Measurements from ENCODE around the gene DCAF12. TPM values are rescaled to one million over a fixed set of nuclear protein-coding genes. Genes with fewer than 3 reads are reported as not detected.

The DCAF12 gene
- polyA plus RNA-seq, 1 donor: 32.2 TPM

DNA sequence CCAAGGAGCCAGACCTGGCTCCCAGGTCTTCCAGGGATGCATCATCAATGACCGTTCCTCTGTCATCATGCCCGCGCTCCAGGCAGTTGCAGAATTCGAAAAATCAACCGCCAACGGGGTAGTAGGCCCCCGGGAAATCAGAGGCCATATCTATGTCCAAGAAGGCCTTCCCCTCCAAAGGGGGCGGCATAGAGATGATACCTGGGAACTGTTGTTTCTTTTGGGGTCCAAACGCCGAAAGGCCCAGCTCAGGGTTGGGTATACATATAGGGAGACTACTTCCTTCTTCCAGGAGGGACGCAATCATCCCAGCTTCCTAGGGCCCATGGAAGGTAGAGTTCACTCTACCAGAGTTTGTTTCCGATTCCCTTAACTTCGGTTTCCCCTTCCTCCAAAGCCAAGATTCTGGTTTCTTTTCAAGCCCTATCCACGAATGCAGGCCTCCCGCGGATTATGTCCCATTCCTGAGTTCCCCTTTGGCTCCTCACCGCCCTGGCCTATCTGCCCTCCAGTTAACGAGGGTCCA is 754 bp downstream of the DCAF12 start:
- DNase-seq (ENCODE audit: low read depth): no peak

DNA sequence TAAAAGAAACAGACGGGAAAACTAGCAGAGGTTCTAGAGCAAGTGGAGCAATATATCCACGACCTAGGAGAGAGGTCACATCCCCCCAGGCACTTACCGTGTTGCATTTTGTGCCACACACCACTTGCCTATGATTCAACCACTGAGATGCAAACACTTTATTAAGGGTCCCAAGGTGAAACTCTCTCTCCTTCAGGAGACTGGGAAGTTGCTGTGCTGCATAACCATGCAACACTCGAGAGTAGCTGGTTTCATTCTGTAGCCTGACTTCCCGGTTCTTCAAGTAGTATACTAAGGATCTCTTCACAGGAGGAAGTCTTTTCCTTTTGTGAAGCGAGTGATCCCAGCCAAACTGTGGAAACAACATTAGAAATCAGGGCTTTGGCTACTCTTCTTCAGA is 1.6 kb downstream of the DCAF12 start:
- no peak for DNase-seq (ENCODE audit: low read depth)

DNA sequence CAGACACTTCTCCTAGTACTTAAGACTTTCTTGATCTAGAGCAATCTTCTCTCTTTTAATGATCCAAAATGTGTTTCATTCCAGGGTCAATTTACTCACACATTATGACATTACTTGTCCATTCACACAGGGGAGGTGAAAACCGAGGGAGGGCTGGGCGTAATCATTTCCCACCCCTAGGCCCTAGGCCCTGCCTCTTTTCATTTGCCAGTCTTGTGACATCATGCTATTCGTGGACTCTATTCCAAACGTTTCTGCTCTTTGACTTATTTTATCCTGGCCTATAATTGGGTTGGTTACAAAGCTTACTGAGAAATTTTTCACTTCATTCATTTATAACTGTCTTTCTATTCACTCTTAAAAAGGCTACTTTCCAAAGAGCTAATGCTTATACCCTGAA is 2.4 kb downstream of the DCAF12 start:
- no peak for DNase-seq (ENCODE audit: low read depth)

DNA sequence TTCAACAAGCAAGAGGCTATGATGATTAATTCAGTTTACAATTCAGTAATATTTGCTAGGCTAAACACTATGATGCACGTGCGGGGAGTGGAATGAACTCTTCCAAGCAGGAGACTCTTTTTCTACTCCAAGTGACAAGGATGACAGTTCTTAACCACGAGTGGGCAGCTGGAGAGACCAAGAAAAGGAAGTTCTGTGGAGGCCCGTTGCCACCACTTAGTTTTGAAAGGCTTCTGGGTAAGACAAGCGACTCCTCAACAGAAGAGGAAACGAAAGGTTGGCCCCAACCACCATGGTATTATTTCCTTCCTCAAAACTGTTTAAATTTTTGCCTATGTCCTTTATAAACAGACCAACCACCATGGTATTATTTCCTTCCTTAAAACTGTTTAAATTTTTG is 2.8 kb downstream of the DCAF12 start:
- DNase-seq (ENCODE audit: low read depth): no peak

DNA sequence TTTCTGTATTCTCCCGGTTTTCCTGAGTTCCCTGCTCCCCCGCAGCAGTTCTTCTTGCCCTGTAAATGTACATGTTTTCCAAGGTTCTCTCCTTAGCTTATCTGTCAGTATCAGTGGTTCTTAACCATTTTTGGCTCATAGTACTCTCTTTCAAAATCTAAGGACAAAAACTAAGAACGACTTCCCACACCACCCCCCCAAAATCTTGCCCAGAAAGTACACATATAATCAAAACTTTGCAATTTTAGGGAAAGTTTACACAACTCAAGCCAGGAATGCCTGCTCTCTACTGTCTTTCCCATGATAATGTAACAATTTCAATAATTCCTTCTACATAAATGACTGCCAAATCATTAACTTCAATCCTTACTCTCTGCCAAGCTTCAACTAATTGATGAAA is 4.5 kb downstream of the DCAF12 start:
- DNase-seq (ENCODE audit: low read depth): no peak

DNA sequence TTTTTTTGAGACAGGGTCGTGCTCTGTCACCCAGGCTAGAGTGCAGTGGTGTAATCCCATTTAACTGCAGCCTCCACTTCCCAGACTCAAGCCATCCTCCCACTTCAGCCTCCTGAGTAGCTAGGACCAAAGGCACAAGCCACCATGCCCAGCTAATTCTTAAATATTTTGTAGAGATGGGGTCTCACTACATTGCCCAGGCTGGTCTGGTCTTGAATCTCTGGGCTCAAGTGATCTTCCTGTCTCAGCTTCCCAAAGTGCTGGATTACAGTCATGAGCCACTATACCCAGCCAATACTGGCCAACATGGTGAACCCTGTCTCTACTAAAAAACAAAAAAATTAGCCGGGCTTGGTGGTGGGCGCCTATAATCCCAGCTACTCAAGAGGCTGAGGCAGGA is 6.8 kb downstream of the DCAF12 start:
- no peak for DNase-seq (ENCODE audit: low read depth)

DNA sequence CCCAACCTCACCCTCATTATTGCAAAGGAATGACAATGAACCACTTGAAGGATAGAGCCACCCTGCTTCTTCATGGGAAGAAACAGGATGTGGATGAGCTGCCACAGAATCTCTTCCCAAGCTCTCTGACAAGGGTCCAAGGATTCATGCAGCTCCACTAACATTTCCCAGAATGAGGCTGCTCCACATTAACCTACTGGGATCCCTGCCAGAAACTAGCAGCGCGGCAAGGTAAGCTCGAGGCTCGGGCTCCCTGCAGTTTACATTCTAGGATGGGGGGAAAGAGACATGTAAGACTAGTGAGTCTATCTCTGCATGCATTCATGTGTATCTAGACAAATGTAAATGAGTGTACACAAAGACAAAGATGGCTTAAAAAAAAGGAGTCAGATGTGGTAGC is 12.1 kb downstream of the DCAF12 start:
- DNase-seq (ENCODE audit: low read depth): no peak

DNA sequence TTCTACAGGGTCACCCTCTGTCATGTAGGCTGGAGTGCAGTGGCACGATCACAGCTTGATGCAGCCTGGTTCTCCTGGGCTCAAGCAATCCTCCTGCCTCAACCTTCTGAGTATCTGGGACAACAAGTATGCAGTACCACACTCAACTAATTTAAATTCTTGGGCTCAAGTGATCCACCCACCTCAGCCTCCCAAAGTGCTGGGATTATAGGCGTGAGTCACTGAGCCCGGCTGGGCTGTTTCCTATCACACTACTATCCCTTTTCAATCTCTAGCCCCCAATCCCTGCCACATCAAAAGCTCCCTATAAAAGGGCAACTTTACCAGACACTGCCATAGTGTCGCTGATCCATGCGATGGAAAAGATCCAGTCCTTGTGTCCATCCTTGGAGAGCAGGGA is 20.4 kb downstream of the DCAF12 start:
- DNase-seq (ENCODE audit: low read depth): no peak

DNA sequence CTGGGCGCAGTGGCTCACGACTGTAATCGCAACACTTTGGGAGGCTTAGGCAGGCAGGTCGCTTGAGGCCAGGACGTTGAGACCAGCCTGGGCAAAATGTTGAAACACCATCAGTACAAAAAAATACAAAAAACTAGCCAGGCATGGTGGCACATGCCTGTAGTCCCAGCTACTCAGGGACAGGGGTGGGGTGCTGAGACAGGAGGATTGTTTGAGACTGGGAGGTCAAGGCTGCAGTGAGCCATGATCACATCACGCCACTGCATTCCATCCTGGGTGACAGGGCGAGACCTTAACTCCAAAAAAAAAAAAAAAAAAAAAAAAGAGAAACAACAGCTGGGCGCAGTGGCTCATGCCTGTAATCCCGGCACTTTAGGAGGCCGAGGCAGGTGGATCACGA is 23.7 kb downstream of the DCAF12 start:
- no peak for DNase-seq (ENCODE audit: low read depth)

DNA sequence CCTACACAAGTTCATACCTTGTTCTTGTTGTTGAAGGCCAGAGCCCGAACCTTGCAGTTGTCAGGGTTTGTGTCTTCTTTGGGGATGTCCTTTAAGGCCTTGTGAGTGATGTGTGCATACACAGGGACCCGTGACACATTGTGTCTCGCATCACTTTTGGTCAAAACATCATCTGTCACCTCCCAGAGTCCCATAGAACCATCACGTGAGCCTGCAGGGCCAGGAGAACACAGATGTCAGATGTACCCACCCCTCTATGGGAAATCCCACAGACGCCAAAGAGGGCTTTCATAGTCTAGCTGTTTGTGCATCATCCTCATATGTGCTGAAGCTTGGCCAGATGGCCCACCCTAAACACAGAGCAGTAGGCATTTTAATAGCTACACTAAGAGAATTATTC is 28.2 kb downstream of the DCAF12 start:
- DNase-seq (ENCODE audit: low read depth): no peak

DNA sequence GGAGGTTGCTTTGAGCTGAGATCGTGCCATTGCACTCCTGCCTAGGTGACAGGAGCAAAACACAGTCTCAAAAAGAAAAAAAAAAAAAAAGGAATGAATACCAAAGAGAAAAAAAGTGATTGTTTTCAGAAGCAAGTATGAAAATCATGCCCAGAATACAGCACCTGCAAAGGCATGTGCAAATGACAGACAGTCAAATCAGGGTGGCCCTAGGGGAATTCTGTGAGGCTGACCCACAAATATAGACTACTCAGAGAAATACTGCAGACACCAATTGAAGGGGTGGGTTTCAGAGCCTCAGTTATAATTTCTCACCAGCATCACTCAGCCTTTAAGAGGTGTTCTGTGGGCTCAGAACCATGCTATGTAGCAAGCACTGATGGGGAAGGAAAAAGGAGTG is 28.6 kb downstream of the DCAF12 start:
- DNase-seq (ENCODE audit: low read depth): no peak

DNA sequence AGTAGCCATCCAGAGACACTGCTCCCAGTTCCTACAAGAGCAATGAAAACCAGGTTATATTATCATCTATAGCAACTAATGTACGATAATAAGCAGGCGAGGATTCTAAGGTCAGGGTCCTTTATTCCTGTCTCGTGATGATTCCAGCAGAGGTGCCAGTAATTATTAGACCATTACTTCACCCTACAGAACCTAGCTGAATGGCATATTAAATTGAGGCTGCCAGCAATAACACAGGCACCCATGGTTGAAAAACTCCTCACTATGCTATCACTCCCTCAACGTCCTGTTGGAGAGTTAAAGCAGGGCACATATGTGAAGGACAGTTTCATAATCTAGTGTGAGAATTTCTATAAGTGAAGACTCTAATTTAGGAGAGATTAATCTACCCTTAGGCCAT is 29.7 kb downstream of the DCAF12 start:
- no peak for DNase-seq (ENCODE audit: low read depth)

DNA sequence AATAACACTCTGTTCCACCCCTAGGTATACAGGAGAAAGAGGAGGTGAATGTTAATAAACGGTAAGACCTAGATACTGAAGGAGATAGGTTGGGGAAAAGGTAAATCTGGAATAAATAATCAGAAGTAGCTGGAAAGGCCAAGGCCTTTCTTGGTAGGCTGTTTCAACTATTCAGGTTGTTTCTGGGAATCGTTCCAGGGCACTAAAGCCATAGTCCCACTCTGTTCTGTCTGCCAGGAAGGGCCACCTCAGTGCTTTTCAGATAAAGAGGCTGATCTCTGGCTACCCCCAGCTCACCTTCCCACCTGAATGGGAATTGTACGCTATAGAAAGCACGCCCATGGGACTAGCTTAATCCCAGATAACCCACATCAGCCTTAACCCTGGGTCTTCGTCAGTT is 32.9 kb downstream of the DCAF12 start:
- DNase-seq (ENCODE audit: low read depth): no peak

DNA sequence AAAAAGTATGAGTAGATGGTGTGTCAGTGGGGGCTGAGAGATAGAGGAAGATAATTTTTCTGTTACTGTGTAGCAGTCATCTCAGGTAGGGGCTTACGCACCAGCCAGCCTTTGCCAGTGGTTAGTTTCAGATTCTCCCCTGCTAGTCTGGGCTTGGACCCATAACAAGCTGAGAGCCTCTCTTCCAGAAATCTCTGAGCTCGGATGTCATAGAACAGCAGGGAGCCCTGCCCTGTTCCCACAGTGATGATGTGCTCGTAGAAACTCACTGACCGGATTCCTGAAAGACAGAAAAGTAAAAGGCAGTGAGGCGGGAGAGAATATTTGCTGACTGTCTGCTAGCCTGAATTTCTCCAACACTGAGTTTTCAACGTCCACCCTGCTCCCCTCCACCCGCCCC is 37.2 kb downstream of the DCAF12 start:
- no peak for DNase-seq (ENCODE audit: low read depth)

DNA sequence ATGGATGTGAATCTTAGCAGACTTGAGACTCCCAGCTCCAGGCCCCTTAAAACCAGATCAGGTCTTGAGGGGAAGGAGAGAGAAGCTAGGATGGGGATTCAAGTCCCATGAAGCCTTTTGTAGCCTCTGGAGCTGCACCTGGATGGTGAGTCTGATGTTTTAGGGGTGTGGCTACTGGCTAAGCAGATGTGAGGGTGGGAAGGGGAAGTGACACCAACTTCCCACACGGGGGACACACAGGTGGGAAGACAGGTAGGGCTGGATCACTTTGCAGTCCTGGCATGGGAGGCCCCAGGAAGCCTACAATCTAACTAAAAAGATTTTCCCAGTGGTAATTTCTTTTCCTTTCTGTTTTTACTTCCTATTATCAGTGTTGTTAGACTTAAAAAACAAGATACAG is 39.1 kb downstream of the DCAF12 start:
- no peak for DNase-seq (ENCODE audit: low read depth)

DNA sequence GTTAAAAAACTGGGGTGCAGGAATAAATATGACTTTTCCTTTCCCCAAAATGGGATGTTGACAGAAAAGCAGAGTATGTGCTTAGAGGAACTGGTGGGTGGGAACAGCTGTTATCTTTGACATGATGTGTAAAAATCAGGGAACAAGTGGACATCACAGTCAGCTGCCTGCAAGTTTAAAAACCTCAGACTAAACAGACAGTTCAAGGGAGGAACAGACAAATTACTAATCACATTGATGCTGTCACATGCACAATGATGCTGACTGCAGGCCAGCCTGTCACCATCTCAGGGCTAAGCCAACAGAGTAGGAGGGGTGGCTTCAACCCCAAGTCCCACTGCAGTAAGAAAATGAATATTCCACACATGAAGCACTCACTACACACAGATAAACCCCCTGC is 39.6 kb downstream of the DCAF12 start:
- no peak for DNase-seq (ENCODE audit: low read depth)

DNA sequence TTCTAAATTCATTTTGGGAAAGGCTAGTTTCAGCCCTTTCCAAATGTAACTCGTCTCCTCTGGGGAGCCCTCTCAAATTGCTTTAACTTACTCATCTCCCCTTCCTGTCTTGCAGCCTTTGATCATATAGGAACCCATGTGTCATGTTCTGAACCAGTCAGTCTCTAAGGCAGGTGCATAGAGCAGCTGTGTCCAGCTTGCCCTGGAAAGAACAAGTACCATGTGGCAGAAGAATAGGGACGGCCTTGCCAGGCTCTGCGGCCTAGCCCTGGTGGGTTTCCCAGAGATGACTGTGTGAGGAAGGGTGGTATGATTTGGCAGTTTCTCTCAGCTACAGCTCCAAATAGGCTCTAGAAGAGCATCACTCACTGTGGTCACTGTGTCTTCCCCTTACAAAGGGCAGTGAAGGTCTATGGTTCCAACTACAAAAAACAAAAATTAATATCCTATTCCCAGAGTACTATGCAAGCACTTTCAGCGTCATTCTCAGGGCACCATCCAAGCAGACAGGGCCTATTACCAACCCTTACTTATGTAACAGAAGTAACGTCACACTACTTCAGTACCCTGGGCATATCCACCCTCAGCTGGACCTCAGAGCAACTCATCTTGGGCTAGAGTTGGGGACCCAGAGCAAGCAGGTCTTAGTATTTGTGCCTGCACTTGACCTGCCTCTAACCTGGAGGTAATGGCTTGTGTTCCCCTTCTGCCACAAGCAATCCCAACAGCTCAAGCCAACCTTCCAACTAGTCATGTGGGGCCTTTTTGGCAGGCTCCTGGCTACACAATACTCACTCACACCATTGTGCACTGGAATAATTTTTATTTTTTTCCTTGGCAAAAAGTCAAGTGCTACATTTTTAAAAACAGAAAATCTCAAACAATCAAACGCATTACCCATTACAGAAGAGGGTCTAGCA is 40.7 kb downstream of the DCAF12 start:
- DNase-seq (ENCODE audit: low read depth): no peak

DNA sequence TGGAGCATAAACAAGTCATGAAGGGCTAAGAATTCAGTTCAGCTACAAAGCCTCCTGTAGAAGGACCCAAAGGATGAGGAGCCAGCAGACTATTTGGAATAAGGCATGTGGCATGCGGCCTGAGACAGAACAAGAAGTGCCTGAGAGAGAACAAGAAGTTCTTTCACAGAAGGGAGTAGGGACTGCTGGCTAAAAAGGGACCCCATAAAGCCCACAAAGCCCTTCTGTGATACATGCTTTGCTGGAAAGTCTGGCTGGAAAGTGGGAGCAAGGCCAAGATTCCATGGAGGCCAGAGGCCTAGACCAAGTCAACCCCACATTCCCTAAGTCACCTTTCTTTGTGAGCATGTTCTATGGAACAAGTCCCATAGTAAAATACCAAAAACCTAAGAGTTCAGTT is 41.9 kb downstream of the DCAF12 start:
- no peak for DNase-seq (ENCODE audit: low read depth)

DNA sequence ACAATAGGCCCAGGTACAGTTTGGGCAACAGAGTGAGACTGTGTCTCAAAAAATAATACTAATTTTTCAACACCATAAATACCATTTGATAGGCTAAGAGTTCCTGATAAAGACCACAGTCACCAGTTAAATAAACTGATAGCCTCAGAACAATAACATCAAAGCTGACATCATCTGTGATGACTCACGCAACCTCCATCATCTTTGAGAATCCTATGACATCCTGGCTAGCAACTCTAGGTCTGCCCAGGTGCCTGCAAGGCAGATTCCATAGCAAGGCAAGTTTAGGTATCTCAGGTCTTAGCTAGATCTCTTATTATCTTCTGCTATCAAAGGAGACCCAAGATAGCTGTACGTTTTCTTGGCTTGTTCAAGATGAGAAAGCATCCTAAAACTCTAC is 47.3 kb downstream of the DCAF12 start:
- DNase-seq (ENCODE audit: low read depth): no peak

DNA sequence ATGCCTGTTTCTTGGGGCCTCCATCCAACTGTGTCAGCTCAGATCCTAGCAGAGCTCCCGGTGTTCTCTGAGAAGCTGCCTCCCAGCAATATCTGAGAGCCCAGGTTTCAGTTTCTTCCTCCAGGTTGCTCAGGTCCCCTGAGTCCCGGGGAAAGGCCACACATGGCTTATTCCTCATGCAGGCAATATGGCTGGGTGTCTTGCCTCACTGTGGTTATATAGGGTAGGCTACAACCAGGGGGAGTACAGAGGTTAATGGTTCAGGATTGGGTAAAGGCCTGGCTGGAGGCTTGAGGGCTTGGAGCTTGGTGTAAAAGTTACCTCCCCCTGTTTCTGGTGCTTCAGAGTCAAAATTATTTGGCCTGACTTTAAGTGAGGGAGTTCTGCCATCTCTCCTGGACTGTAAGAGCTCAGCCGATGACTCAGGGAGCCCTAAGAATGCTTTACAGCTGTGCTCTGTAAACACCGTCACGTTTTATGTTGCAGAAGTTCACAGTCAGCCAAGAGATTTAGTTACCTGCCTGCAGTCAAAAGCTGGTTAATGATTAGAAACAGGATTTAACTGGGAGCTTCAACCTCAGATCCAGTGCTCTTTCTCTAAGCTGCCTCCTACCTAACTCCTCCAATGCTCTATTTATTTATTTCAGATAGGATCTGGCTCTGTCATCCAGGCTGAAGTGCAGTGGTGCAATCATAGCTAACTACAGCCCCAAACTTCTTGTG is 53.5 kb downstream of the DCAF12 start:
- no peak for DNase-seq (ENCODE audit: low read depth)

DNA sequence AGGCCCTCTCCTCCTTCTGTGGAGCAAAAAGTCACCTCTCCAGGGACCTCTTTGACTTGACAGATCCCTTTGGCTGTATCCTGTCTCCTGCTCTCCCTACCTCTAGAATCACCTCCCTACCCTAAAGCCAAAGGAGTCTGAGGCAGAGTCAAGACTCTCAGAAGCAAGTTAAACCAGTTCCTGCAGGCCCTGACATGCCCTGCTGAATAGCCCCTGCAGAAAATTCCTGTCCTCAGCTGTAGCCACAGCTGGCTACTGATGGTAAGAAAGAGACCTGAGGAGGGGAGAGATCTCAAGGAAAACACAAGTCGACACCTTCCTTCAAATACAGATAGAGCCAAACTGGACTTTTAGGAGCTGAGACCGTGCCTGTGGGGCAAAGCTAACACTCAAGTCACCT is 54.1 kb downstream of the DCAF12 start:
- no peak for DNase-seq (ENCODE audit: low read depth)

DNA sequence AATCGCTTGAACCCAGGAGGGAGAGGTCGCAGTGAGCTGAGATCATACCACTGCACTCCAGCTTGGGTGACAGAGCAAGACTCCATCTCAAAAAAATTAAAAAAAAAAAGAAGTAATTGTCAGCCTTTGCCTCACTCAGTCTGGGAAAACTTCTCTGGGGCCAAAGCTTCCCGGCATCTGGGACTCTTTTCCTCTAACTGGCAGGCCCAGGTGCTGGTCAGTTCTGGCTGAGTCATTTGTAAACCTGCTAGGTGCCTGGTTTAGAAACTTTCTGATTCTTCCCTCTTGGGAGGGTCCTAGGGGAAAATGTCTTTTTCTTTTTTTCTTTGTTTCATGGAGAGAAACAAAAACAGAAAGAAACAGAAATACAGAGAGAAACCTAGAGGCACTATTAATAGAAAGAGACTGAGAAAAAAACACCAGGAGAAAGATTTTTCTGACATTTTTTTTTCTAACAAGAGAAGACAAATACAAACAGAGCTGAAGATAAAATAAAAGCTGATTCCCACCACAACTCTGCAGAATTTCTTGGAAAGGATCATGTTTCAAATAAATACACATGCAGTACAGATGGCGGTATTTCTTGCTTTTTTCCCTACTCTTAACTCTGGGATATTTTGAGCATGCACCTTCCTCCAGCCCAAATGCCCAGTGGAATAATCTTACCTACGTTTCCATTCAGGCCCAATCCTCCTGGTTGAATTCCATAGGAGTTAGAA is 55.7 kb downstream of the DCAF12 start:
- DNase-seq (ENCODE audit: low read depth): no peak
